Nephron (organoid): ENCODE data around the gene FGFR3.
"Not testable (repeated sequence)": the region's sequence is repeated elsewhere in the genome, so short reads cannot be mapped to it uniquely, and the experiment has no call there.

Experiments
- H3K27ac Mint-ChIP-seq, 3 experiments: 2 replicates each; pipeline ENCODE4 v1.8.0; 2020; ENCODE audit warnings: mixed read lengths in 3 of 3, mild to moderate bottlenecking in 2 of 3, moderate library complexity in 1 of 3
- H3K27me3 Mint-ChIP-seq: 2 replicates; pipeline ENCODE4 v1.8.0; 2021; ENCODE audit warnings: low read depth, mild to moderate bottlenecking, moderate library complexity, mixed read lengths
- H3K36me3 Mint-ChIP-seq: 2 replicates; pipeline ENCODE4 v1.8.0; 2020; ENCODE audit warnings: low read depth, mixed read lengths
- H3K4me1 Mint-ChIP-seq: 2 replicates; pipeline ENCODE4 v1.8.0; 2020; ENCODE audit warnings: mixed read lengths
- H3K4me3 Mint-ChIP-seq, 3 experiments: 2 replicates each; pipeline ENCODE4 v1.8.0; 2020; ENCODE audit warnings: mild to moderate bottlenecking in 3 of 3, mixed read lengths in 3 of 3, moderate library complexity in 2 of 3
- H3K9me3 Mint-ChIP-seq: 2 replicates; pipeline ENCODE4 v1.8.0; 2020; ENCODE audit warnings: mixed read lengths
- CTCF ChIP-seq, 3 experiments: fragments of 200-600 bp; sonication (generic); IDR thresholded peaks; one replicate each; pipeline ENCODE4 v1.5.0; 2021; ENCODE audit warnings: antibody characterized with exemption in 3 of 3; ENCODE audit not compliant: unreplicated experiment in 3 of 3

FGFR3 gene

DNA sequence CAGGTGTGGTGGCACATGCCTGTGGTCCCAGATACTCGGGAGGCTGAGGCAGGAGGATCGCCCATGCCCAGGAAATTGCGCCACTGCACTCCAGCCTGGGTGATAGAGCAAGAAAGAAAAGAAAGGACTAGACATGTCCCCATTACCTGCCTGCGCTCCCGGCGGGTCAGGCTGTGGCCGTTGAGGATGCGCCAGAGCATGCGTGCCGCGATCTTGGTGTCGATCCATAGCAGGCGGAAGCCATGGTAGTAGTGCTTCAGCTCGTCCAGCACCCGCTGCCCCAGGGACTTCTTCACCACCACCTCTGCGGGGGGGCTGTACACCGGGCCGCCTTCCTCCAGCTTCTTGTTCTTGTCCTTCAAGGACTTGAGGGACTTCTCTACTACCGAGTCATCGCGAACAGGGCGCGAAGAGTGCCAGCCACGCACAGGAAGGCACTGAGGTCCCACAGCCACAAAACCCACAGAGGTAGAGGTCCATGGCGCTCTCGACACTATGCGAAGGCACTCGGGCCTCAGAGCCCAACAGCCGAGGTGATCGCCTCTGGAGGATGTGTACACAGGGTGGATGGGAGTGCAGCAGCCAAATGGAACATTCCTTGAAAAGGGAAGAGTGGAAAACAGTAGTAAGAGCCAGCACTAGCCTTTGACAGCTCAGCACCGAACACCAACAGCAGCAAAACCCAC lies 48.3 kb downstream of the FGFR3 start:
- H3K27ac Mint-ChIP-seq, result no peak overlapping the region
- peaks cover 4% of the 10 kb centered on the region for H3K4me1 Mint-ChIP-seq
- H3K27me3 Mint-ChIP-seq, result peaks cover 3% of the 10 kb centered on the region
- H3K9me3 Mint-ChIP-seq, result no peaks in the 10 kb centered on the region
- no peak overlapping the region for H3K4me3 Mint-ChIP-seq
- no peak for TF ChIP-seq CTCF (IDR thresholded peaks at IDR 0.05; ENCODE audit: unreplicated experiment in 3 of 3)
- H3K36me3 Mint-ChIP-seq, result peaks cover 34% of the 10 kb centered on the region

- Mint-ChIP-seq H3K36me3 (peaks cover 39% of the 10 kb centered on the region), H3K9me3 (no peaks in the 10 kb centered on the region), H3K4me1 (peaks cover 8% of the 10 kb centered on the region), H3K4me3 (no peak overlapping the region), H3K27me3 (peaks cover 3% of the 10 kb centered on the region), H3K27ac (no peak overlapping the region)
- TF ChIP-seq CTCF (IDR thresholded peaks at IDR 0.05; ENCODE audit: unreplicated experiment in 3 of 3), result no peak
Observed at GRCh38 chr4:1841887-1842210, 48.8 kb downstream of the FGFR3 start.

DNA sequence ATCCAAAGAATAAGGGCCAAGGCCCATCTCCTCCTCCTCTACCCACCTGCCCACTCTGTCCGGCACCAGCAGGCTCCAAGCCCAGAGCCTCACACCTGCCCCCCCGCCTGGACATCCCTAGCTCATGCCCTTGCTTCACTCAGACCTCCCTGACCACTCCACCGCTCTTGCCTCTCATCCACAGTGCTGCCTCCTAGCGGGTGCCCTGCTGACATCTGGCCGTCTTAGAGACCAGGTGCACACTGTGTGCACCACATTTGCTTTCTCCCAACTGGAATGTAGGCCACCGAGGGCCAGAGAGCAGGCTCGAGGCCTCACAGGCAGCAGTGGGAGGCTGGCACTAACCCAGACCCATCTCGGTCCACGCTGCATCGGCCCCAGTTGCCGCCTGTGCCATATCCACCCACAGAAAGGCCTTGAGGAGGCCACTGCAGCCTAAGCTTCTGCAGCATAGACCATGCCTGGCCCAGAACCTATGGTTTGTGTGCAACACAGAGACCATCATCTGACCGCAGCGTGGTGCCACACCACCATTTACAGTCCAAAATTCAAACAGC lies 49.3 kb downstream of the FGFR3 start:
- Mint-ChIP-seq H3K4me3 (no peak overlapping the region), H3K27me3 (peaks cover 3% of the 10 kb centered on the region), H3K36me3 (peaks cover 42% of the 10 kb centered on the region), H3K9me3 (no peaks in the 10 kb centered on the region), H3K4me1 (peaks cover 8% of the 10 kb centered on the region), H3K27ac (no peak overlapping the region)
- TF ChIP-seq CTCF (IDR thresholded peaks at IDR 0.05; ENCODE audit: unreplicated experiment in 3 of 3), result no peak

- Mint-ChIP-seq H3K9me3 (no peaks in the 10 kb centered on the region), H3K4me1 (peaks cover 8% of the 10 kb centered on the region), H3K36me3 (peaks cover 42% of the 10 kb centered on the region), H3K27ac (no peak overlapping the region), H3K27me3 (peaks cover 3% of the 10 kb centered on the region), H3K4me3 (no peak overlapping the region)
- no peak for TF ChIP-seq CTCF (IDR thresholded peaks at IDR 0.05; ENCODE audit: unreplicated experiment in 3 of 3)
Observed at GRCh38 chr4:1842993-1843448, 49.9 kb downstream of the FGFR3 start.

GRCh38 chr4:1843852-1844251 lies 50.8 kb downstream of the FGFR3 start:
- Mint-ChIP-seq H3K36me3 (peaks cover 42% of the 10 kb centered on the region), H3K4me1 (peaks cover 8% of the 10 kb centered on the region), H3K27me3 (peaks cover 3% of the 10 kb centered on the region), H3K9me3 (no peaks in the 10 kb centered on the region), H3K4me3 (no peak overlapping the region), H3K27ac (no peak overlapping the region)
- no peak for TF ChIP-seq CTCF (IDR thresholded peaks at IDR 0.05; ENCODE audit: unreplicated experiment in 3 of 3)

- not testable (repeated sequence) for H3K4me1 Mint-ChIP-seq, H3K9me3 Mint-ChIP-seq, H3K27ac Mint-ChIP-seq, H3K4me3 Mint-ChIP-seq, H3K27me3 Mint-ChIP-seq
- peaks cover 36% of the 10 kb centered on the region for H3K36me3 Mint-ChIP-seq
Observed at GRCh38 chr4:1844618-1845017, 51.5 kb downstream of the FGFR3 start.
